Stimulated activated naive B cell treated with anti-CD40 and anti-IgM and Interleukin-4, amounts not matched to agents 10 μg/mL and 1 μg/mL and 100 μg/mL, for 72 hours (primary cell): ENCODE results near the gene TADA2A.

ENCODE experiments used
- ATAC-seq, 2 donors: fragments of 150-1000 bp; cut with Tn5 transposase; replicated peaks; 2 replicates each; pipeline ENCODE4 v1.10.0; 2021; ENCODE audit warnings: moderate library complexity in 1 of 2
- DNase-seq: peaks from one replicate; pipeline ENCODE4 v3.0.0; 2021
- H3K27ac Mint-ChIP-seq: one replicate; pipeline ENCODE4 v1.8.0; 2022; ENCODE audit warnings: mild to moderate bottlenecking, mixed read lengths
- H3K27me3 Mint-ChIP-seq, 2 donors: one replicate each; pipeline ENCODE4 v1.8.0; 2022; ENCODE audit warnings: mixed read lengths in 2 of 2
- H3K36me3 Mint-ChIP-seq, 2 donors: one replicate each; pipeline ENCODE4 v1.8.0; 2022; ENCODE audit warnings: mixed read lengths in 2 of 2, mild to moderate bottlenecking in 1 of 2
- H3K4me1 Mint-ChIP-seq, 2 donors: one replicate each; pipeline ENCODE4 v1.8.0; 2022; ENCODE audit warnings: mixed read lengths in 2 of 2, mild to moderate bottlenecking in 1 of 2
- H3K4me3 Mint-ChIP-seq, 2 donors: one replicate each; pipeline ENCODE4 v1.8.0; 2022; ENCODE audit warnings: mild to moderate bottlenecking in 2 of 2, mixed read lengths in 2 of 2, moderate library complexity in 1 of 2
- H3K9me3 Mint-ChIP-seq, 2 donors: one replicate each; pipeline ENCODE4 v1.8.0; 2022; ENCODE audit warnings: mixed read lengths in 2 of 2, mild to moderate bottlenecking in 1 of 2

TADA2A gene

GRCh38 chr17:37406635-37407461, at the start of gene TADA2A, which contains the start of gene ACACA:
Gene TADA2A, plus strand, starts transcription at chr17:37406886. Its CDS starts 4,480 bp downstream, at chr17:37411366.
Gene ACACA, minus strand, starts transcription at chr17:37406836. Its CDS starts 537 bp downstream, at chr17:37406299.
- peaks cover 12 to 51% of the 10 kb centered on the region in 2 donors for H3K4me1 Mint-ChIP-seq
- ATAC-seq, result peak; percentile 97
- no peaks in the 10 kb centered on the region for H3K9me3 Mint-ChIP-seq
- peak within 1 kb of the TSS; percentile 98 for H3K27ac Mint-ChIP-seq
- H3K27me3 Mint-ChIP-seq, result no peaks in the 10 kb centered on the region
- peaks cover 17 to 27% of the 10 kb centered on the region in 2 donors for H3K36me3 Mint-ChIP-seq
- DNase-seq, result peak; percentile 77
- H3K4me3 Mint-ChIP-seq, result peak within 1 kb of the TSS; percentile 98 to 99

GRCh38 chr17:37358098-37358829, 48.4 kb upstream of the TADA2A start:
- ATAC-seq (peak in 1 of 2 donors; percentile 21), DNase-seq (peak; percentile 15)
- Mint-ChIP-seq H3K4me1 (peaks cover 11 to 23% of the 10 kb centered on the region in 2 donors), H3K27ac (peak overlapping the region; percentile 91), H3K36me3 (peaks cover 5 to 6% of the 10 kb centered on the region in 2 donors), H3K27me3 (no peaks in the 10 kb centered on the region), H3K9me3 (no peaks in the 10 kb centered on the region), H3K4me3 (peak overlapping the region; percentile 87 to 94)

GRCh38 chr17:37358830-37359681, 47.6 kb upstream of the TADA2A start:
- DNase-seq, result peak; percentile 95
- no peaks in the 10 kb centered on the region for H3K9me3 Mint-ChIP-seq
- peak overlapping the region; percentile 87 to 94 for H3K4me3 Mint-ChIP-seq
- peak overlapping the region; percentile 91 for H3K27ac Mint-ChIP-seq
- peaks cover 2 to 3% of the 10 kb centered on the region in 2 donors for H3K36me3 Mint-ChIP-seq
- no peaks in the 10 kb centered on the region for H3K27me3 Mint-ChIP-seq
- H3K4me1 Mint-ChIP-seq, result peaks cover 11 to 23% of the 10 kb centered on the region in 2 donors
- peak; percentile 95 to 96 for ATAC-seq

GRCh38 chr17:37359682-37360188, 47.0 kb upstream of the TADA2A start:
- H3K27ac Mint-ChIP-seq, result peak overlapping the region; percentile 84
- H3K36me3 Mint-ChIP-seq, result peaks cover 2 to 3% of the 10 kb centered on the region in 2 donors
- DNase-seq, result no peak
- H3K9me3 Mint-ChIP-seq, result no peaks in the 10 kb centered on the region
- no peaks in the 10 kb centered on the region for H3K27me3 Mint-ChIP-seq
- ATAC-seq, result peak in 1 of 2 donors; percentile 1
- H3K4me1 Mint-ChIP-seq, result peaks cover 11 to 23% of the 10 kb centered on the region in 2 donors
- H3K4me3 Mint-ChIP-seq, result peak overlapping the region; percentile 79 to 87

- peaks cover 0 to 3% of the 10 kb centered on the region in 2 donors for H3K36me3 Mint-ChIP-seq
- no peaks in the 10 kb centered on the region for H3K9me3 Mint-ChIP-seq
- H3K27me3 Mint-ChIP-seq, result no peaks in the 10 kb centered on the region
- peaks cover 11 to 23% of the 10 kb centered on the region in 2 donors for H3K4me1 Mint-ChIP-seq
- ATAC-seq, result no peak
- H3K27ac Mint-ChIP-seq, result no peak overlapping the region
- no peak for DNase-seq
- no peak overlapping the region for H3K4me3 Mint-ChIP-seq
Observed at GRCh38 chr17:37360632-37361031, 46.1 kb upstream of the TADA2A start.

GRCh38 chr17:37361543-37361942, 45.1 kb upstream of the TADA2A start:
- no peak for DNase-seq
- no peaks in the 10 kb centered on the region for H3K9me3 Mint-ChIP-seq
- no peaks in the 10 kb centered on the region for H3K27me3 Mint-ChIP-seq
- H3K27ac Mint-ChIP-seq, result no peak overlapping the region
- peaks cover 0 to 3% of the 10 kb centered on the region in 2 donors for H3K36me3 Mint-ChIP-seq
- ATAC-seq, result no peak
- peaks cover 11 to 23% of the 10 kb centered on the region in 2 donors for H3K4me1 Mint-ChIP-seq
- H3K4me3 Mint-ChIP-seq, result no peak overlapping the region

GRCh38 chr17:37365589-37365988, 41.1 kb upstream of the TADA2A start:
- H3K36me3 Mint-ChIP-seq, result no peaks in the 10 kb centered on the region
- H3K9me3 Mint-ChIP-seq, result no peaks in the 10 kb centered on the region
- no peak overlapping the region for H3K4me3 Mint-ChIP-seq
- no peak overlapping the region for H3K27ac Mint-ChIP-seq
- ATAC-seq, result no peak
- no peaks in the 10 kb centered on the region for H3K27me3 Mint-ChIP-seq
- no peaks in the 10 kb centered on the region for H3K4me1 Mint-ChIP-seq
- no peak for DNase-seq

GRCh38 chr17:37368577-37368976, 38.1 kb upstream of the TADA2A start:
- Mint-ChIP-seq H3K27me3 (no peaks in the 10 kb centered on the region), H3K9me3 (no peaks in the 10 kb centered on the region), H3K4me1 (peaks cover 1 to 4% of the 10 kb centered on the region in 2 donors), H3K27ac (no peak overlapping the region), H3K4me3 (no peak overlapping the region), H3K36me3 (no peaks in the 10 kb centered on the region)
- DNase-seq, result no peak
- no peak for ATAC-seq

- H3K27ac Mint-ChIP-seq, result no peak overlapping the region
- no peaks in the 10 kb centered on the region for H3K27me3 Mint-ChIP-seq
- ATAC-seq, result peak; percentile 90 to 93
- DNase-seq, result peak; percentile 50
- no peaks in the 10 kb centered on the region for H3K9me3 Mint-ChIP-seq
- H3K4me3 Mint-ChIP-seq, result no peak overlapping the region
- H3K36me3 Mint-ChIP-seq, result no peaks in the 10 kb centered on the region
- H3K4me1 Mint-ChIP-seq, result peaks cover 2 to 8% of the 10 kb centered on the region in 2 donors
Observed at GRCh38 chr17:37373530-37374159, 33.0 kb upstream of the TADA2A start.

GRCh38 chr17:37375706-37376105, 31.0 kb upstream of the TADA2A start, which contains the start of gene C17orf78:
Gene C17orf78, plus strand, starts transcription at chr17:37375985. Its CDS starts 108 bp downstream, at chr17:37376093.
- Mint-ChIP-seq H3K27me3 (no peaks in the 10 kb centered on the region), H3K4me1 (peaks cover 2 to 8% of the 10 kb centered on the region in 2 donors), H3K9me3 (no peaks in the 10 kb centered on the region), H3K4me3 (no peak within 1 kb of the TSS), H3K27ac (no peak within 1 kb of the TSS), H3K36me3 (no peaks in the 10 kb centered on the region)
- ATAC-seq (no peak), DNase-seq (no peak)

- no peak overlapping the region for H3K27ac Mint-ChIP-seq
- no peak for ATAC-seq
- H3K4me3 Mint-ChIP-seq, result no peak overlapping the region
- DNase-seq, result no peak
- no peaks in the 10 kb centered on the region for H3K9me3 Mint-ChIP-seq
- no peaks in the 10 kb centered on the region for H3K36me3 Mint-ChIP-seq
- no peaks in the 10 kb centered on the region for H3K4me1 Mint-ChIP-seq
- H3K27me3 Mint-ChIP-seq, result no peaks in the 10 kb centered on the region
Observed at GRCh38 chr17:37382056-37382455, 24.6 kb upstream of the TADA2A start.

GRCh38 chr17:37384560-37385149, 22.0 kb upstream of the TADA2A start:
- Mint-ChIP-seq H3K27me3 (no peaks in the 10 kb centered on the region), H3K27ac (no peak overlapping the region), H3K4me3 (no peak overlapping the region), H3K4me1 (no peaks in the 10 kb centered on the region), H3K9me3 (no peaks in the 10 kb centered on the region), H3K36me3 (no peaks in the 10 kb centered on the region)
- no peak for ATAC-seq
- no peak for DNase-seq

GRCh38 chr17:37385474-37385990, 21.2 kb upstream of the TADA2A start:
- H3K36me3 Mint-ChIP-seq, result no peaks in the 10 kb centered on the region
- ATAC-seq, result no peak

More at GRCh38 chr17:37385474-37385990, 21.2 kb upstream of the TADA2A start:
- no peak for DNase-seq
- H3K9me3 Mint-ChIP-seq, result no peaks in the 10 kb centered on the region
- H3K4me1 Mint-ChIP-seq, result no peaks in the 10 kb centered on the region
- H3K27ac Mint-ChIP-seq, result no peak overlapping the region
- H3K4me3 Mint-ChIP-seq, result no peak overlapping the region
- H3K27me3 Mint-ChIP-seq, result no peaks in the 10 kb centered on the region
